Caco-2 (cell line): ENCODE results near the gene PEX16. TPM values are rescaled to one million over a fixed set of nuclear protein-coding genes. Genes with fewer than 3 reads are reported as not detected.

Experiments used
- BruUV-seq: library from RNA; stranded (reverse); fragments of 400-500 nt; replicated peaks from 2 replicates; lab custom pipeline; 2021; lab: Mats Ljungman, UMichigan
- CTCF ChIA-PET: fragments of 300-600 bp; sonication (Branson Sonifier 250); formaldehyde crosslinking; loops from one replicate; lab custom pipeline; 2022; ENCODE audit warnings: antibody characterized with exemption; lab: Charles Lee
- POLR2A ChIA-PET: fragments of 300-600 bp; sonication (Branson Sonifier 250); formaldehyde crosslinking; loops from one replicate; lab custom pipeline; 2022; ENCODE audit warnings: antibody characterized with exemption; lab: Charles Lee
- DNase-seq, 2 experiments: peaks; one replicate each; pipeline versions ENCODE4 v3.0.0 to v3.0.0-alpha.2; 2020 to 2022
- H3K27me3 ChIP-seq: replicated peaks from 2 replicates; pipeline ENCODE4 v1.6.0; 2011; ENCODE audit warnings: low read length; ENCODE audit not compliant: control insufficient read depth, insufficient read depth
- H3K36me3 ChIP-seq: 2 replicates; pipeline ENCODE4 v1.5.1; 2011; ENCODE audit warnings: low read length; ENCODE audit not compliant: control insufficient read depth, insufficient read depth
- H3K4me1 ChIP-seq: fragments of 250-450 bp; sonication (Bioruptor Pico); 2 replicates; pipeline ENCODE4 v1.5.1; 2020; ENCODE audit warnings: mild to moderate bottlenecking
- H3K4me3 ChIP-seq: 2 replicates; pipeline ENCODE4 v1.5.1; 2011; ENCODE audit warnings: low read depth, mild to moderate bottlenecking, control low read depth, low read length
- H3K9me3 ChIP-seq: fragments of 250-450 bp; sonication (Bioruptor Pico); 2 replicates; pipeline ENCODE4 v1.5.1; 2020; ENCODE audit warnings: mild to moderate bottlenecking, moderate library complexity
- H3K27ac Mint-ChIP-seq: one replicate; pipeline ENCODE4 v1.8.0; 2022; ENCODE audit warnings: mixed read lengths; ENCODE audit not compliant: unreplicated experiment
- H3K27me3 Mint-ChIP-seq: one replicate; pipeline ENCODE4 v1.8.0; 2022; ENCODE audit warnings: mixed read lengths; ENCODE audit not compliant: insufficient read depth, unreplicated experiment
- H3K36me3 Mint-ChIP-seq: one replicate; pipeline ENCODE4 v1.8.0; 2022; ENCODE audit warnings: mild to moderate bottlenecking, mixed read lengths; ENCODE audit not compliant: insufficient read depth, unreplicated experiment
- H3K4me1 Mint-ChIP-seq: one replicate; pipeline ENCODE4 v1.8.0; 2022; ENCODE audit warnings: low read depth, mixed read lengths; ENCODE audit not compliant: unreplicated experiment
- H3K4me3 Mint-ChIP-seq: one replicate; pipeline ENCODE4 v1.8.0; 2022; ENCODE audit warnings: mild to moderate bottlenecking, moderate library complexity, mixed read lengths; ENCODE audit not compliant: unreplicated experiment
- H3K9me3 Mint-ChIP-seq: one replicate; pipeline ENCODE4 v1.8.0; 2022; ENCODE audit warnings: mixed read lengths; ENCODE audit not compliant: unreplicated experiment
- intact Hi-C: fragments of 100-400 bp; cut with micrococcal nuclease; formaldehyde crosslinking; loops from one replicate; pipeline ENCODE4 v1.10.0; 2022; ENCODE audit not compliant: unreplicated experiment
- total RNA-seq: library from RNA; stranded (reverse); gene quantifications from 2 replicates; pipeline ENCODE4 v1.2.3, GENCODE V29; 2022
- TF ChIP-seq, protein P1 (sequence below), 2 experiments: fragments of 200-600 bp in 1 of 2; IDR thresholded peaks; 1 replicate in 1 of 2; 2 replicates in 1 of 2; pipeline versions ENCODE4 v1.5.1 to v1.8.0; 2011 to 2022; ENCODE audit warnings: antibody characterized with exemption in 1 of 2, control low read depth in 1 of 2, inconsistent platforms in 1 of 2, low read depth in 1 of 2, low read length in 1 of 2, mild to moderate bottlenecking in 1 of 2, moderate library complexity in 1 of 2; ENCODE audit not compliant: insufficient read depth in 1 of 2, severe bottlenecking in 1 of 2, unreplicated experiment in 1 of 2

Gene PEX16
- total RNA-seq, 1 experiment from 2014 or later = 41.4 TPM

- peaks cover 1% of the 10 kb centered on the region; the same call in 1 of the 2 replicates for H3K36me3 ChIP-seq
- no peak for DNase-seq
- intact Hi-C loops = no loop called here
- no peaks in the 10 kb centered on the region for H3K9me3 Mint-ChIP-seq
- H3K9me3 ChIP-seq = no peaks in the 10 kb centered on the region
- peaks cover 40% of the 10 kb centered on the region for H3K36me3 Mint-ChIP-seq
- H3K4me1 Mint-ChIP-seq = no peaks in the 10 kb centered on the region
- TF ChIP-seq, protein P1, sequence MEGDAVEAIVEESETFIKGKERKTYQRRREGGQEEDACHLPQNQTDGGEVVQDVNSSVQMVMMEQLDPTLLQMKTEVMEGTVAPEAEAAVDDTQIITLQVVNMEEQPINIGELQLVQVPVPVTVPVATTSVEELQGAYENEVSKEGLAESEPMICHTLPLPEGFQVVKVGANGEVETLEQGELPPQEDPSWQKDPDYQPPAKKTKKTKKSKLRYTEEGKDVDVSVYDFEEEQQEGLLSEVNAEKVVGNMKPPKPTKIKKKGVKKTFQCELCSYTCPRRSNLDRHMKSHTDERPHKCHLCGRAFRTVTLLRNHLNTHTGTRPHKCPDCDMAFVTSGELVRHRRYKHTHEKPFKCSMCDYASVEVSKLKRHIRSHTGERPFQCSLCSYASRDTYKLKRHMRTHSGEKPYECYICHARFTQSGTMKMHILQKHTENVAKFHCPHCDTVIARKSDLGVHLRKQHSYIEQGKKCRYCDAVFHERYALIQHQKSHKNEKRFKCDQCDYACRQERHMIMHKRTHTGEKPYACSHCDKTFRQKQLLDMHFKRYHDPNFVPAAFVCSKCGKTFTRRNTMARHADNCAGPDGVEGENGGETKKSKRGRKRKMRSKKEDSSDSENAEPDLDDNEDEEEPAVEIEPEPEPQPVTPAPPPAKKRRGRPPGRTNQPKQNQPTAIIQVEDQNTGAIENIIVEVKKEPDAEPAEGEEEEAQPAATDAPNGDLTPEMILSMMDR (IDR thresholded peaks at IDR 0.05; ENCODE audit: insufficient read depth in 1 of 2, low read depth in 1 of 2, low read length in 1 of 2, severe bottlenecking in 1 of 2, unreplicated experiment in 1 of 2) = no peak
- POLR2A ChIA-PET = interaction anchor here (0.7 kb wide), 1 partner anchor 85 kb away, joined by 8 read pairs; no protein-coding TSS in a partner anchor
- no peak overlapping the region for H3K4me3 ChIP-seq
- no TSS peak for BruUV-seq
- no peak overlapping the region for H3K4me3 Mint-ChIP-seq
- H3K27me3 Mint-ChIP-seq = no peaks in the 10 kb centered on the region
- no peaks in the 10 kb centered on the region for H3K27me3 ChIP-seq
- CTCF ChIA-PET = no interaction called here
- H3K4me1 ChIP-seq = 0 out of 2 replicates have a peak, but pooled peaks cover 4% of the 10 kb centered on the region
- no peak overlapping the region for H3K27ac Mint-ChIP-seq
These were observed 14.5 kb upstream of the PEX16 start for GRCh38 chr11:45932217-45932616.

DNA sequence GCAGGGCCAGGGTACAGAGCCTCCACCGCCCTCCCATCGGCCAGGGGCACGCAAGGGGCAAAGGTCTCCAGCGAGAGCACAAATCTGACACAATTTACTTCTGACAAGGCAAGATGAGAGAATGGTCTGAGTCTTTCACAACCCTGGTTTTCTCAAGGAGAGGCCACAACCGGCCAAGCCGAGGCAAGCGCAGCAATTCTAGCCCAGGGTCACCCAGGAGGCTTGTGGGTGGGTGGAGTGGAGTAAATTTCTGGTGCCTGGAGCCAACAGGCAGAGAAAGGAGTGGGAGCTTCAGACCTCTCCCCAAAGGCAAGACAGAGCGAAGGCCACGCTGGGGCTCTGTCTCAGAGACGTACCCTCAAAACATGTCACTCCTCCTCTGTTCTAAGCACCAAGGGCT lies 14.1 kb upstream of the PEX16 start:
- Mint-ChIP-seq H3K4me1 (no peaks in the 10 kb centered on the region), H3K4me3 (no peak overlapping the region), H3K9me3 (no peaks in the 10 kb centered on the region), H3K27ac (no peak overlapping the region), H3K27me3 (no peaks in the 10 kb centered on the region), H3K36me3 (peaks cover 44% of the 10 kb centered on the region)
- peaks cover 1% of the 10 kb centered on the region; the same call in 1 of the 2 replicates for H3K36me3 ChIP-seq
- TF ChIP-seq, protein P1 (IDR thresholded peaks at IDR 0.05; ENCODE audit: insufficient read depth in 1 of 2, low read depth in 1 of 2, low read length in 1 of 2, severe bottlenecking in 1 of 2, unreplicated experiment in 1 of 2) = no peak
- POLR2A ChIA-PET = no interaction called here
- BruUV-seq = no TSS peak
- no peaks in the 10 kb centered on the region for H3K9me3 ChIP-seq
- CTCF ChIA-PET = no interaction called here
- H3K4me3 ChIP-seq = no peak overlapping the region
- 0 out of 2 replicates have a peak, but pooled peaks cover 4% of the 10 kb centered on the region for H3K4me1 ChIP-seq
- DNase-seq = no peak
- intact Hi-C loops = no loop called here
- H3K27me3 ChIP-seq = no peaks in the 10 kb centered on the region

GRCh38 chr11:45930951-45931570 lies 13.4 kb upstream of the PEX16 start:
- Histone ChIP-seq H3K4me1 (0 out of 2 replicates have a peak, but pooled peaks cover 4% of the 10 kb centered on the region), H3K36me3 (peaks cover 1% of the 10 kb centered on the region; the same call in 1 of the 2 replicates), H3K9me3 (no peaks in the 10 kb centered on the region), H3K27me3 (no peaks in the 10 kb centered on the region), H3K4me3 (no peak overlapping the region)
- Mint-ChIP-seq H3K9me3 (no peaks in the 10 kb centered on the region), H3K4me3 (no peak overlapping the region), H3K27me3 (no peaks in the 10 kb centered on the region), H3K27ac (no peak overlapping the region), H3K36me3 (peaks cover 51% of the 10 kb centered on the region), H3K4me1 (no peaks in the 10 kb centered on the region)
- BruUV-seq = no TSS peak
- TF ChIP-seq, protein P1 (IDR thresholded peaks at IDR 0.05; ENCODE audit: insufficient read depth in 1 of 2, low read depth in 1 of 2, low read length in 1 of 2, severe bottlenecking in 1 of 2, unreplicated experiment in 1 of 2) = no peak
- intact Hi-C loops = no loop called here
- ChIA-PET CTCF (interaction anchor here (0.5 to 1.0 kb wide), 3 partner anchors 52 to 75 kb away, joined by 3 to 6 read pairs (median 3); no protein-coding TSS in a partner anchor), POLR2A (no interaction called here)
- DNase-seq = no peak
